ENCODE data around the gene GNAS.

The GNAS gene

DNA sequence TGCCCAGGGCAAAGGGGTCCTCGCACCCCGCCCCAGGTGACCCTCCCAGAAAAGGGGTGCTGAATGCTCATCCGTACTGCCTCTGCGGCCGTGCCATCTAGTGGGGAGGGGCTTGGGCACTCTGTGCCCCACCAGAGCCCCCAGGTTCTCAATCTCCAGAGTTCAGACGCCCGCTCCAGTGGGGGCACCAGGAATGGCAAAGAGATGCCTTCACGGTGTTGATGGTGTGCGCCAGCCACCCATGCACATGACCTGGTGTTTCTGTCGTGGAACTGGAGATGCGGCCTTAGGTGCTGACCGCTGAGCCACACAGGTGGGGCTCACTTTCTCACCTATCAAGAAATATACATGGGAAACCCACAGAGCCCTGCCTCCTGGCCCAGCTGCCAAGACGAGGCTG lies 32.6 kb upstream of the GNAS start:
- TF ChIP-seq GATA3 (IDR thresholded peaks at IDR 0.05; ENCODE audit: low read depth, low read length) (no peak), GATA2 (IDR thresholded peaks at IDR 0.05; ENCODE audit: low read depth, low read length) (no peak)

DNA sequence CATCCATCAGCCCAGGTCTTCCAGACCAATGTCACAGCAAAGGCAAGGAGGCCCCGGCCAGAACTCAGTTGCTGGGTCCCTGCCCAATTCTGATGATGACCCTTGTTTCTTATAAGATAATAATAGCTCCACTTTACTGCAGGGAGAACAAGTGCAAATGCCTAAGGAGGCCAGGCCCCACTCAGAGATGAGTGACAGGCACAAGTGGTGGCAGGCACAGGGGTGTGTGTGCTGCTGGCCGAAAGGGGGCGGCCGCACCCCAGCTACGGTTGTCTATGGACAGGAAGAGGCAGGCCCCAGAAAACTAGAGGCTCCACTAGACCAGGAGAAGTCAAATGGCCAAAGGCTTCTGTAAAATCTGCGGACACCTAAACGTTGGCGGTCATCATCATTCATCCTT lies 30.4 kb upstream of the GNAS start:
- TF ChIP-seq GATA2 (IDR thresholded peaks at IDR 0.05; ENCODE audit: low read depth, low read length) (no peak), GATA3 (IDR thresholded peaks at IDR 0.05; ENCODE audit: low read depth, low read length) (no peak)

DNA sequence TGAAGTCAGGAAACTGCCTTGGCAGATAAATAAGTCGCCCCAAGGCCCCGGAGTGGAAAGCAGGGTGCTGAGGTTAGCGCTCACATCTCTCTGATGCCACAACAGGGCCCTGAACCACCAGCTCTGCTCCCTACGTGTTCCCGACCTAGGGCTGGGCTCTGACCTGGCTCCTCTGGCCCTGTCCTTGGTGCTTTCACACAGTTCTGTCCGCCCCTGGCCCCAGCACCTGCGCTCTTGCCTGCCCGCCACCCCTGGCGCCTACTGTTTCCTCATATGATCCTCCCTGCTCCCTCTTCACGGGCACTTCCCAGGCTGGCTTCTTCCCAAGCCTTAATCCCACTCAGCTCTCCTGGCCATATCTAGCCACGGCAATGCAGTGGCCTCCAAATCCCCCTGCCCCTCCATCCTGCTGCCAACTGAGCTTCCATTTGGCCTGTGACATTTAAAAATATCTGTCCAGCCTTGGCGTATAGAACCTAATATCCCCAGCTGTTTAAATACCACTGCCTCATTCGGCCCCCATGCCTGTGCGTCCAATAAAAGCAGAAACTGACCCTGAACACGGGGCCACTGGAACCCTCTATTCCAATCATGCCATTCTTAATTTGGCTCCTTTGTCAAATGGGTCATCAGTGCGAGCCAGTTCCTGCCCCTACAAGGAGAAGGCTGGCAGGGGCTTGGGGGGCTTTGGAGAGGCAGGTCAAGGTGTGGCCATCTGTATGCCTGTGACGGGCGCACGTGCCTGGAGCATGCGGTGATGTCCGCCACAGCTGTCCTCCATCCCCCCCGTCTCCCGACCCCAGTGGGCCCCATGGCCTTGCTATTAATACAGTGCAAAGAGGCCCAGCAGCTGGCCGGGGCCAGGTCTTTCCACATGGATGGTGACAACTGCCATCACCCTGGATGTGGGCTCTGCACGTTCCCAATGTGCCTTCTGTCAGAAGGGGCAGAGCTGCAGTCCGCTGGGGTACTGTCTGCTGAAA lies 29.5 kb upstream of the GNAS start:
- TF ChIP-seq GATA3 (IDR thresholded peaks at IDR 0.05; ENCODE audit: low read depth, low read length) (no peak), GATA2 (IDR thresholded peaks at IDR 0.05; ENCODE audit: low read depth, low read length) (no peak)

DNA sequence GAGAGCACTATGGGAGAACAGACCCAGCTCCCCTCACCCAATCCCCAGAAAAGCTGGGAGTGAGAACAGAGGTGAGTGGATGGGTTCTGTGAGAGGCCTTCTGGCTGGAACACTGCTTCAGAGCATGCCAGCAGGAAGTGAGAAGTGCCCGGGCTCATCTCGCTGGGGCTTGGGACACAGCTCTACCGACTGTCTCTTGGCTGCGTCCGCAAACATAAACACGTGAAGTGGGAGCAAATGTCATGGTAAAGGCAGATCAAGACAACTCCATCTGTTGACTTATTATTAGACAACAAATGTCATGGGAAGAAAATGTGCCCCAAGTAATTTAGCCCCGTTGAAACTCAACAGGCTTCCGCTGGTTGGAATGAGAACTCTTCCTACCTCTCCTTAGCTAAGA lies 27.7 kb upstream of the GNAS start:
- no peak for TF ChIP-seq GATA2 (IDR thresholded peaks at IDR 0.05; ENCODE audit: low read depth, low read length)
- TF ChIP-seq GATA3 (IDR thresholded peaks at IDR 0.05; ENCODE audit: low read depth, low read length), result no peak

DNA sequence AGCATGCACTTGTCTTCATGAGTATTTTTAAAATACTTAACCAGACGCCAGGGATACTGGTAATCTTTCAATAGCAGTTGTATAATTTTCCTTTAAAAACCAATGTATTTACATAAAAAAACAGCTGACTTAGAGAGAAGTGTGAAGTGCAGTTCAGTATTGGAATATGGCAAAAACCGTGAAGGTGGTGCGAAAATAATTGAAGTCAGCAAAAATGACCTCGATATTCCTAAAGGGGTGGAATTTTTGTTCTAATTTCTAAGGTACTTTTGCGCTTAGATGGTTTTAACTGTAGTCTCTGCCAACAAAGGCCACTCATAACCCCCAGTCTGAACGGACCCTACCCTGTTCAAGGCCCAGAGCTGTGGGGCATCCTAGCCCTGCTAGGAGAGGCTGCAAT lies 27.1 kb upstream of the GNAS start:
- TF ChIP-seq GATA2 (IDR thresholded peaks at IDR 0.05; ENCODE audit: low read depth, low read length), result no peak
- TF ChIP-seq GATA3 (IDR thresholded peaks at IDR 0.05; ENCODE audit: low read depth, low read length), result no peak

DNA sequence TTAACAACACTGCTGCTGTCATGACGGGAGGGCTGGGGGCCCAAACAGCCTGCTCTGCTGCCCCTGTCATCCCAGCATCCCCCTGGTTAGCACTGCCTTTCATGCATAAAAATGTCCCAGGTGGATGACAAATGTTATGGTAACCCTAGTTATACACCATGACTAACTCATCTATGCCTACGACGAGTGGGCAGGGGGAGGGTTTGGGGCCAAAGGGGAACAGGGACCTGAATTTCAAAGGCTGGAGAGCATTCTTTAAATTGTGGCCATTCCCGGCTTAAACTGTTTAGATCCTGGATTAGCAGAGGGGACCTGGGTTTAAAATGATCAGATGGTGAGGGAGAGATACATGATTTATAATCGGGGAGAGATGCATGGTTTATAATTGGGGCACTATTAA lies 26.2 kb upstream of the GNAS start:
- no peak for TF ChIP-seq GATA2 (IDR thresholded peaks at IDR 0.05; ENCODE audit: low read depth, low read length)
- no peak for TF ChIP-seq GATA3 (IDR thresholded peaks at IDR 0.05; ENCODE audit: low read depth, low read length)

DNA sequence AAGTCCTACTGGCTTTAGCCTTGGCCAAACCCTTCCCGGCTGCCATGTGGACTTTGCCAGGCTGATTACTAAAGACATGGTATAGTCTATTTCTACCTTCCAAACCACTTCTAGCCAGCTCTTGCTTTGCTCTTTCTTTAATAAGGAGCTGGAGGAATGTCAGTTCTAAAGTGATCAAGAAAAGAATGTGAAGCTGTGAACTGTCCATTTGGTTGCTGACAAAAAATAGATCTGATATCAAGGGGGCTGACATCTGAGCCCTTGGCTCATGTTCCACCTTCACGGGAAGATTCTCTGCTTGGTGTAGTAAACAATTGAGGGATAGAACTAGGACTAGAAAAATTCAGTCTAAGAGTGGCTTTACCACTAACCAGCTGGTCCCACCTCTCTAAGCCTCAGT lies 24.4 kb upstream of the GNAS start:
- TF ChIP-seq GATA3 (IDR thresholded peaks at IDR 0.05; ENCODE audit: low read depth, low read length), result no peak
- no peak for TF ChIP-seq GATA2 (IDR thresholded peaks at IDR 0.05; ENCODE audit: low read depth, low read length)

DNA sequence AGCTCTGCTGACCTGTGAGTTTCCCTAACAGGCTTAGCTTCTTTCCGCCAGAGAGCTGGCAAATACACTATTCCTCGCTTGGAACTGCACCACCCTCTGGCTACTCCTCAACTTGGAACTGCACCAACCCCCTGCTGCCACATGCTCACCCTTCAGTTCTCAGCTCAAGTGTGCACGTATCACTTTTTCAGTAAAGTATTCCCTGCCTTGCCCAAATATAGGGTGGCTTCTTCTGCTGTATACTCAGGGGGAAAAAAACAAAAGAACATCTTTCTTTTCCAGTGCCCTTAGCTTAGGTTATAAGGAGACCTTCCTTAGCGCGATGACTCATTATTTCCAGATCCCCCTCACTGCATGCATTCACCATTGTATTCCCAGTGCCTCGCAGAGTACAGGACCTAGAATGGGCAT lies 23.0 kb upstream of the GNAS start:
- TF ChIP-seq GATA2 (IDR thresholded peaks at IDR 0.05; ENCODE audit: low read depth, low read length), result no peak

DNA sequence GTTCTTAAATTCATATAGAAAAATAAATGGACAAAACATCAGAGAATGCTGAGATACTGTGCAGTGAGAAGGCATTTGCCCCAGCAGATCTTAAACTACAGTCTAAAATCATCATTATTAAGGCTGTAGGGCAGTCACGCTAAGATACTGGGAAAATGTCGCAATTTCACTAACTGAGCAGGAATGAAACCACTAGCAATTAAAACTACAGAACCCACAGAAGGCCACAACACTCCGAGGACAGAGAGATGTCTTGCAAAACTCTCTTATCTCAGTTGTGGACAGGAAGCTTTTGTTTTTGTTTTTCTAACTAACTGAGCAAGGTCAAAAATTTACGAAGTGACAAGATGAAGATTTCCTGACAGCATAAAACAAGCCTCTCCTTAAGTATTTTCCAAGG lies 20.1 kb upstream of the GNAS start:
- TF ChIP-seq GATA2 (IDR thresholded peaks at IDR 0.05; ENCODE audit: low read depth, low read length) (no peak), GATA3 (IDR thresholded peaks at IDR 0.05; ENCODE audit: low read depth, low read length) (no peak)

DNA sequence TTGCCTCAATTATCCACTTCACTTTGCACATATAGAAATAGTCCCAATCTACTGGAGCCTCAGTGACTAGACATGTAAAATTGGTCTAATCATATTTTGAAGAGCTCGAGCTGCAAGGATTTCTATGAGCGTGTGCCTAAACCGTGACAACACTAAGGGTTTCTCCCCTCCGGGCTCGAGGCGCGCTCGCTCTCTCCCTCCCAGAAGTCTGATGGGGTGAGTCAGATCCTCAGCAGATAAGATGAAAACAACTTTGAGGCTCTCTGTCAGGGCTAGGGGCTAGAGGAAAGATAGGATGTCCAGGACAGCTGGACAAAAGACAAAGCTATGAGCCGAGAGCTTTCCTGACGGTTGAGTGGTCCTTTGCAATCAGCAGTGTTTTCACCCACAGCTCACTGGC lies 18.6 kb upstream of the GNAS start:
- TF ChIP-seq GATA3 (IDR thresholded peaks at IDR 0.05; ENCODE audit: low read depth, low read length) (no peak), GATA2 (IDR thresholded peaks at IDR 0.05; ENCODE audit: low read depth, low read length) (no peak)

DNA sequence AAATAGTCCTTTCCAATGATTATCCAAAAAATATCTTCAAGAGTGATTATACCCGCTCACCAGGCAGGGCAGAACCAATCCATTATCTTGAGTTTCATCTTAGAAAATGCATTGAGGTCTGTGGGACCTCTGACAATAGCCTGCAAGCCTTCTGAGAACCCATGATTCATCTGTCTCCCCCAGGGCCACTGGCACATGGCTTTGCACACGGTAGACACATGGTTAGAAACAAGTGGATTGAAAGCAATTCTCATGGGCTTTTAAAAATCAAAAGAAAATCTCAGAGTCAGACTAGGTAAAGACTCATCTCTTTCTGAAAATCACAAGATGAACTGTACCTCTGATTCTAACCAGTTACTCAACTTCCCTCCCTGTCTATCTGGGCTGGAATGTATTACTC lies 17.3 kb upstream of the GNAS start:
- TF ChIP-seq GATA3 (IDR thresholded peaks at IDR 0.05; ENCODE audit: low read depth, low read length) (no peak), GATA2 (IDR thresholded peaks at IDR 0.05; ENCODE audit: low read depth, low read length) (no peak)

DNA sequence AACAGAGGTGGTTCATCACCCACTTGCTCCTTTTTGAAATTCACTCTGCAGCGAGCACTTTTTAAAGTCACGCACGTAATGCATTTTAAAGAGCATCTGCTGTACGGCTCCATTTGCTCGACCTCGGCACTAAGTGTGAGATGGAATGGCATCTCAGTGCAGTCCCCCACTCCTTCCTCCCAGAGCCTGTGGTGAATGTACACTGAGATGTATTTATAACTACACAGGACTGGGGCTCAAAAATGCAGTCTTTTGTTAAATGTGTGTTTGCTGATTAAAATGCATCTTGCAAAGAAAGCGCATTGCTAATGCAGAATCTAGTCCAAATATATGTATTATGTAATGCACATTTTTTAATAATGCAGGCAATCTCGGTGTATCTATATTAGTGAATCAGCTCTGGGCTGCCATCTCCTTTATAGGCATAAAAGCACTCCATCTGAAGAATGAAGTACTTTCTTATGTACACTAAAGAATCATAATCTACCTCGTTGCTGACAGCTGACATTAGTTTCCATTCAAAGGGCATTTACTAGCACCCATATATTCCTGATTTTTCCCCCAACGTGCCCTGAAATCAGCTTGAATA lies 15.8 kb upstream of the GNAS start:
- TF ChIP-seq GATA2 (IDR thresholded peaks at IDR 0.05; ENCODE audit: low read depth, low read length) (no peak), GATA3 (IDR thresholded peaks at IDR 0.05; ENCODE audit: low read depth, low read length) (no peak)

DNA sequence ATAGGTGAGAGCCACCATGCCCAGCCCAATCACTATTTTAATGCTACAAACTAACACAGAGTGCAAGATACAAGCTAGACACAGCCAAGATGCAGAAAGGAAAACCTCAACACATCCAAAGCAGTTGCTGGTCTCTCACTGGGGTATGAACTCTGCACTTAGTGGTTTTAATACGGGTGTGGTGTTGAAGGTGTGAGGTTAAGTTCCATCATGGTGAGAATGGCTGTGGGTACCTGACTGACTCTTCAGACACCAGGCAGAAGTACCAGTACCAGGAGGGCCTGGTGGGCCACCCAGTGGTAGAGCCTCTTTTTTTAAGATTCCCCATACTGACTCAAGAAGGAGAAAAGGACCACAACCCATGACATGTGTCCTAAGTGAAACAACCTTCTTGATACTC lies 14.8 kb upstream of the GNAS start:
- TF ChIP-seq GATA3 (IDR thresholded peaks at IDR 0.05; ENCODE audit: low read depth, low read length), result no peak
- TF ChIP-seq GATA2 (IDR thresholded peaks at IDR 0.05; ENCODE audit: low read depth, low read length), result no peak

DNA sequence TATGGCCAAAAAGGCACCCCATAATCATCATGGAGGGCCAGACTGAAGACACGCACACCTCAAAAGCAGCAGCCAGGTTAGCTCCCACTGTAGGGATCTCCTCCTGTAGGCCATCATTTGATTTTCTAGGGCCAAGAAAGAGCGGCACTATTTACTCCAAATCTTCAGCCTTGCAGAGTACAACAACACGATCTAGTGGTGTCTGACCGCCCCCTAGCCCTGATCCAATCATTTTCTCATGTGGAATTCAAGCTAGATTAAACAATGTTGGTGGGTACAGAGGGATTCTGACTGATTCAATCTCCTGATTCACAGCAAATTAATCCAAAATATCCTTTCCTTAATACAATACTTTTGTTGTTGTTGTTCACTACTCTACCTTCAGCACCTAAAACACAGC lies 14.3 kb upstream of the GNAS start:
- TF ChIP-seq GATA3 (IDR thresholded peaks at IDR 0.05; ENCODE audit: low read depth, low read length), result no peak
- TF ChIP-seq GATA2 (IDR thresholded peaks at IDR 0.05; ENCODE audit: low read depth, low read length), result no peak

DNA sequence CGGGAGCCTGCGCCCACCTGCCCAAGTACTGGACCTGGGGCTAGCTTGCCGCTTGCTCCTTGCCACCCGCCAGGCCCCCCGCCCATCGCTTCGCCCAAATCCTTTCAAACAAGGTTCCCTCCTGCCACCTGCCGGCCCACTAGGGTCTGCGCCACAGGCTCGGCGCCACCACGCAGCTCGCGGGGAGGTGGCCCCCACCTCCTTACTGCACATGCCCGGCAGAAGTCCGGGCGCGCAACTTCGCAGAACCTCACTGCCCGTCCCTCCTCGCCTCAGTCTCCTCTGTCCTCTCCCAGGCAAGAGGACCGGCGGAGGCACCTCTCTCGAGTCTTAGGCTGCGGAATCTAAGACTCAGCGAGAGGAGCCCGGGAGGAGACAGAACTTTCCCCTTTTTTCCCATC lies 13.0 kb upstream of the GNAS start:
- no peak for TF ChIP-seq GATA3 (IDR thresholded peaks at IDR 0.05; ENCODE audit: low read depth, low read length)
- TF ChIP-seq GATA2 (IDR thresholded peaks at IDR 0.05; ENCODE audit: low read depth, low read length), result no peak
